ENCODE results near the gene FABP6.

FABP6 gene

GRCh38 chr5:160262151-160263074 is 33.1 kb downstream of the FABP6 start:
- no peak for DNase-seq (ENCODE audit: low read depth in 3 of 3)

DNA sequence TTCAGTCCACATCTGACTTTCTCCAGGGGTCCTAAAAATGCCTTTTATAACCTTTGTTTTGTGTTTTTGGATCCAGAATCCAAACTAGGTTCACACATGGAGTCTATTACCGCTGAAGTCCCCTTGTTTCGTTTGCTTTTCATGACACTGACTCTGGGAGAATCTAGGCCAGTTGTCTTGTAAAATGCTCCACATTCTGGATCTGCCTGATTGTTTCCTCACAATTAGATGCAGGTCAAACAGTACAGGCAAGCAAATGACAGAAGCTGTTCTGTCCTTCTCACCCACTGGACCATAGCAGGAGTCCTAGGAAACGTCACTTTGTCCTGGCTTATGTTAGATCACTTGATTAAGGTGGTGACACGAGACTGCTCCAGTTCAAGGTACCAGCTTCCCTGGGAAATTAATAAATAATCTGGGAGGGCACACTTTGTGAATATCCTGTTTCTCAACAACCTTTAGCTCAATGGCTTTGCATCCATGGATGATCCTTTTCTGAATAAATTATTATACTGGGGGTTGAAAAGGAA is 34.1 kb downstream of the FABP6 start:
- no peak for DNase-seq (ENCODE audit: low read depth in 3 of 3)

DNA sequence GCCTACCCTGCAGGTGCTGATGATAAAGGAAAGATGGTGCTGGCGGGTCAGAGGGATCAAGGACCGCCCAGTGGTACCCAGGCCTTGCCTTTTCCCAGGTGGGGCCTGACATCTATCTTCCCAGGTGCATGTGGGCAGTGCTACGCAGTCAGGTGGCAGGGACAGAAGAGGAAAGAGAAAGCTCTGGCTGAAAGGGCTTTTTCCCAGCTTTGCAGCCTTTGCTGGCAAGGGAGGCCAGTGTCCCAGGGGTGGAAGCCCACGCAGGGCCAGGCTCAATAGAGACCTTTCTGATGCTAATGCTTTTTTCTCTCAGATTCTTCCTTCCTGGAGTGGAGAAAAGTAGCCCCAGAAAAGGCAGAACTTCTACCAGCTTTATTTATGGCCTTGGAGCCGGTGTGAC is 36.7 kb downstream of the FABP6 start:
- no peak for DNase-seq (ENCODE audit: low read depth in 3 of 3)

DNA sequence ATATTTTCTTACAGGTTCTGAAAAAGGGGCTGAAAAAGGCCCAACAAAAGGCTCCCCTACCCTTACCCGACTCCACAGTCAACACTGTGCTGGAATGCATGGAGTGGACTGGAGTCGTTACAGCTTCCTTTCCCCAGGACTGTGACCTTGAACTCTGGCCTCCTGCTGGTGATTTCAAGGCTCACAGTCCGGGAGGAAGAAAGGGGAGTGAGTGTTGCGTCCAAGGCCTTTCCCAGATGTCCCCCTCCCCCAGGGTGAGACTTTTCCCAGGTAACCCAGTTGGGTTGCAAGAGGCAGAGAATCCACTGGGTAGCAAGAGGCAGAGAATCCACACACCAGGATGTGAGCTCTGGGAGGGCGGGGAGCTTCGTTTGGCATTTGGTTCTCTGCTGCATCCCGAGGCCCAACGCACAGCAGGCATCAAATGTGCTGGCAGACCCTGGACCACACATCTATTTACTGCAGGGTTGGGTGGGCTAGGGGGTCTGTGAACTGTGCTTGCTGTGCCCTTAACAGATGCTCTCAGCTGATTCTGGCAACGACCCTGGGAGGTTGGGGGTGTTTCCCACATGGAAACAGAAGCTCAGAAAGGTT is 37.5 kb downstream of the FABP6 start:
- no peak for DNase-seq (ENCODE audit: low read depth in 3 of 3)

DNA sequence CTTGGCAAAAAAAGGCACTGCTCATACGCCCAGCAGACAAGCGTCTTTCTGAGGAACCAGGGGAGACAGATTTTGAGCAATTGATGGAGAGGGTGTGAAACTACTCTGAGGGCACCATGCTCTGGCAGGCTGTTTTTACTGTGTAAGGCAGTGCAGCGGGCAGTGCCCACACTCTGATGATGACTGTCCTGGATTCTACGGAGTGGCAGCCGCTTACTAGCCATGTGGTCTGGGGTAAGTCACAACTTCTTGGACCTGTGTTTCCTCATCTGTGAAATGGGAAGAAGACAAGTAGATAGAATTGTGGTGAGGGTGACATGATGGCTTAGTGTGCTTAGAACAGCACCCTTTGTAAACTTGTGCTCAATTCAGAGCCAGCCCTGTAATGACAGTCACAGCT is 38.8 kb downstream of the FABP6 start:
- no peak for DNase-seq (ENCODE audit: low read depth in 3 of 3)

- no peak for DNase-seq (ENCODE audit: low read depth in 3 of 3)
Observed at GRCh38 chr5:160269017-160269416, 39.7 kb downstream of the FABP6 start.

- no peak for DNase-seq (ENCODE audit: low read depth in 3 of 3)
Observed at GRCh38 chr5:160270704-160271103, 41.4 kb downstream of the FABP6 start.

DNA sequence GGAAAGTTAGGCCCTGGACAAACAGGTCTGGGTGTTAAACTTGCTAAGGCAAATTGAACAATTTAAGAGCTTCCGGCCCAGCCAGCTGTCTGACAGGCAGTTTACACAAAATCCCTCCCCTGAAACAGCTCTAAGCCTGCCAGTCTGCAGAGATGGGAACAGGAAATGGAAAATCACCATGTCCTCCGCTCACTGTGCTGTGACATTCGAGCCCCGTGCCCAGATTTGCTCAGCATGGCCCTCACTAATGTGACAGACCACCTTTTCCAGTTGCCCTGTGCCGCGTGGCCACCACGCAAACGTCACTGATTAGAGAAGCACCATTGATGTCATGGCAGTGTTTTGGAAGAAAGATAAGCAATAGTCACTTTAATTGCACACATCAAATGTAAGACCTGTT is 42.1 kb downstream of the FABP6 start:
- DNase-seq (ENCODE audit: low read depth in 3 of 3): no peak

- DNase-seq (ENCODE audit: low read depth in 3 of 3): no peak
Observed at GRCh38 chr5:160271836-160272235, 42.5 kb downstream of the FABP6 start.

GRCh38 chr5:160272264-160272663 is 43.0 kb downstream of the FABP6 start:
- no peak for DNase-seq (ENCODE audit: low read depth in 3 of 3)

GRCh38 chr5:160272889-160273288 is 43.6 kb downstream of the FABP6 start:
- no peak for DNase-seq (ENCODE audit: low read depth in 3 of 3)

GRCh38 chr5:160274483-160274931 is 45.2 kb downstream of the FABP6 start:
- DNase-seq (ENCODE audit: low read depth in 3 of 3): no peak

DNA sequence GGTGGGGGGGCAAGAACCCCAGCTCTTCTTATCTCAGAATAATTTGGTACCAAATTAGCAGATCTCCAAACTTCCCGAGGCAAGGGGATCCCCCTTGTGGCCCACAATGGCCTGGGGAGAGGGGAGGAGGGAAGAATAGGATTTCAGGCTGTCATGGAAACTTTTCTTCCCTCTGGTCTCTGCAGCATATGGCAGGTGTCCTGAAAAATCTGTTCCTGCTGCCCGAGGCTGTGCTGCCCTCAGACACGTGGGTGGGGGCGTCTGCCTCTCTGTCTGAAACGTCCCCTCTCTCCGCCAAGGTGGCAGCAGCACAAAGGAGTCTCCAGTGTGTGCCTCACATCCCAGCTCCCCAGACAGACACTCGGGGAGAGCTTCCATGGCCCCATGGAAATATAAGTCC is 49.0 kb downstream of the FABP6 start:
- no peak for DNase-seq (ENCODE audit: low read depth in 3 of 3)

- no peak for DNase-seq (ENCODE audit: low read depth in 3 of 3)
Observed at GRCh38 chr5:160280384-160281095, 51.2 kb downstream of the FABP6 start.

- DNase-seq (ENCODE audit: low read depth in 3 of 3): no peak
Observed at GRCh38 chr5:160281275-160281674, 52.0 kb downstream of the FABP6 start.

GRCh38 chr5:160284291-160284873 is 55.1 kb downstream of the FABP6 start:
- no peak for DNase-seq (ENCODE audit: low read depth in 3 of 3)

DNA sequence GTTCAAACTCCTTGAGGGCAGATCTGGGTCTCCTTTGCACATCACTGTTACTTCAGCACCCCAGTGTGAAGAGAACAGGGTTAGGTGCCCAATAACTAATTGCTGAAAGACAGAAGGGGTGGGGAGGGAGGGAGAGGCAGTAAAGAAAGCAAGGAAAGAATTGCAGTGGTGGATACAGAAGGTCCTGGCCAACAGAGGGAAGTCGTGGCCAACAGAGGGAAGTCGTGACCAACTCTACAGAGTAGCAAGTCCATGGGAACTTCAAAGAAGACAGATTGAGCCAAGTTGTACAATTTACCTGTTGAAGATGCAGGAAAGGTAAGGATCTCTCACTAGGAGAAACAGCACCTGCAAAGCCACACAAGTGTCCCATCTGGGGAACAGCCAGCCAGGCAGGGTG is 56.0 kb downstream of the FABP6 start:
- DNase-seq (ENCODE audit: low read depth in 3 of 3): no peak

GRCh38 chr5:160286947-160287346 is 57.6 kb downstream of the FABP6 start:
- DNase-seq (ENCODE audit: low read depth in 3 of 3): no peak

DNA sequence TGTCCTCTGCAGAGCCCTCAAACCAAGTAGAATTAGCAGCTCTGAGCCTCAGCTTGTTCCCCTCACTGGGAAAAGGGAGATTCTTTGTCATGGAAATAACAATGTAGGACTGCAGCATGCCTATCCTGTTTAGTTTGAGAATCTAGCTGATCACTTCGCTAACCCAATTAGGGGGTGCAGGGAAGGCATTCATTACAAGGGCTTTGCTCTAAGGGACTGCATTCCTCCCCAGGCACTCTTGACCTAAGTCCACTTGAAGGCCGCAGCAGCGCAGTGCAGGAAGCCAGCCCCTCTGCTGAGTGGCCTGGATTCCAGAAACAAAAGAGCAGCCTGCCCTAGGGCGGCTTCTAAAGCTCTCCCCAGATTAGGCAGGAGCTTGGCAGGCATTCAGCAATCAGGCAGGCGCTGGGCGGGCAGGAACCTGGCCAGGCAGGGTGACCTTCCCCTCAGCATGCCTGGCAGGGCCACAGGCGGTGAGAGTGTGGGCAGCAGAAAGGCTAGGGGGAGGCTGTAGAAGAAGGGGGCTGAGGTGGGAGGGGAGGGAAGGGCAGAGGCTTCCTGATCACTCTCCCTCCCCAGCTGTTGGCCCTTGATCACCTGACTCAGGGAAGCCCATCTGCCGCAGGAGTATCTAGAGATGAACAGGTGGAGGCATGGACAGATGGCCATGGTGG is 58.2 kb downstream of the FABP6 start:
- no peak for DNase-seq (ENCODE audit: low read depth in 3 of 3)

All from stimulated activated CD4-positive, alpha-beta T cell treated with anti-CD3 and anti-CD28 coated beads, TNF-alpha, amount 100 ng/mL, for 4 hours (primary cell).